HTERT RPE-1 (cell line): ENCODE data around the gene RGS4.

Experiments used
- in situ Hi-C: fragments of 300-500 bp; cut with MboI; formaldehyde crosslinking; loops from 4 replicates; pipeline ENCODE4 v1.14.3; 2020; ENCODE audit warnings: low sequenced_read_pairs

The RGS4 gene

DNA sequence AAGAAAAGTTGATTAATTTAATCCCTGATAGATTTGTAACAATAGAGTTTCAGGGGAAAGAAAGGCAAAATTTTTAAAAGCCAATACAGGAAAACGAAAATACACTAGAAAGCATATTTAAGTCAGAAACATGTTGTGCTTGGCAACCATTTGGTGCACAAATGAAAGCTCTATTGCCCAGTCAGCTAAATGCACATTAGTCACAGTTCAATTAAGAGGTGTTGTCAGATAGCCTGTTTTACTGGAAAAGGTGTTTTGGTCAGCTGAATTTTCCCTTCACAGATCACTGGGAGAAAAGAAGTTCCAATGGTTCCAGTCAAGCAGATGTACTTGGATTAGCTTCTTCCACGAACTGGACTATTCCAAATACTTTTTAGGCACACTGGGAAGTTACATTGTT lies 25.4 kb downstream of the RGS4 start:
- in situ Hi-C loops: no loop called here

DNA sequence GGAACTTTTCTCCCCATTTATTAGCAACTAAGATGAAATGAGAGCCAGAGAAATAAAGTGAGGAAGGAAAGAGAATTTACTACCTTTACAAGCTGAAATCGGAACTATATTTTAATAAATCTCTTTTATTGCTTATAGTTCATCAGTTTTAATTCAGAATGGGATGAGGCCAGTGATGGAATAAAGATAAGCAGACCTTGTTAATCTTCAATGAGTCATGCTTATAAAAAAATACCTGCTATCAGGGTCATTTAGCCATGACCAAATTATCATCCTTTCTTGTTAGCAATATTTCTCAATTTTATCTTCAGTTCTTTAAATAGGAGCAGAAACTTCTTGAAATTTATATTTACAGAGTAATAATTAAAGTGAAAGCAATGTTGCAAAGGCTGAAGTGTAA lies 26.1 kb downstream of the RGS4 start:
- in situ Hi-C loops: no loop called here

DNA sequence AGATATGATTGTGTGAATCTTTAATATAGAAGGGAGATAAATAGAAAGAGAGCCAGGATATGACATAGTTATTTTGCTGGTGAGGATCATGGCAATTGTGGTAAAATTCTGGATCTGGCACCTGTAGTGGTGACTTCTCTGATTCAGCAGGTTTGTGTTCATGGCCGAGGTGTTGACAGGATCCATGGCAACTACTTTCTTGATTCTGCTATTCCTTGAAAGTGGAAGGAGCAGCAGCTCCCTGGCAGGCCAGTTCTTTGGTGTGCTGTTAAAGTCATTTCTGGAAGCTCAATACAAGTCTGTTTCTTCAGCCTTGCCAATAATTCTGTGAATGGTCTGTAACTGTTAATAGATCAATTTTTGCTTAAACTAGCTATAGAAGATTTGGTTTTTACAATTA lies 33.4 kb downstream of the RGS4 start:
- in situ Hi-C loops: no loop called here

DNA sequence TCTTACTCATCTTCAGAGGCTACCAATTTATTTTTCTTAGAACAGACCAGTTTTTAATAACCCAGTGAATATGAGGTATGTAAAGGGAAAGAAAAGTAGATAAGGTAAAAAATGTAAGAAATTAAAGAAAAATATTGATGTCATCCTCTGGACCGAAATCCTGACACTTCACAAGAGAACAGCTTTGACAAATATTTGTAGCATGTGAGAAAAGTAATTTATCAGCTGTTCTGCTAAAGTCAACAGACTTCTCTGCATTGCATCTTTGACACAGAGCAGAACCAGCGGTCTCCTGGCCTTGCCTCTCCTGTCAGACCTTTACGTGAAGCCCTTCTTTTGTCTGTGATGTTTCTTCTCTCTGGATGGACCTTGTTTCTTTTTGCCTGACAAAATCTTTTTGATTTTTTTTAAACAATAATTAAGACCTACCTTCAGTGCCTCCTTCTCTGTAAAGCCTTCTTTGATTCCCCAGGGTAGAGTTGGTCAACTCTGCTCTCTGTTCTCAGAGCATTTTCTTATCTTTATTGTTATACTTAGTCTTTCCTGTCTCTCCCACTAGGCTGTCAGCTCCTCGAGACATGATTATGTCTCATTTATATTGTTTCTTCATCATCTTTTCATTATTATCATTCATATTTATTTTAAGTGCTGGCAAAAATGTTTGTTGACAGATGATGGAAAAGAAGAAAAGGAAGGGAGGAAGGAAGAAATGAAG lies 35.4 kb downstream of the RGS4 start:
- in situ Hi-C loops: no loop called here

DNA sequence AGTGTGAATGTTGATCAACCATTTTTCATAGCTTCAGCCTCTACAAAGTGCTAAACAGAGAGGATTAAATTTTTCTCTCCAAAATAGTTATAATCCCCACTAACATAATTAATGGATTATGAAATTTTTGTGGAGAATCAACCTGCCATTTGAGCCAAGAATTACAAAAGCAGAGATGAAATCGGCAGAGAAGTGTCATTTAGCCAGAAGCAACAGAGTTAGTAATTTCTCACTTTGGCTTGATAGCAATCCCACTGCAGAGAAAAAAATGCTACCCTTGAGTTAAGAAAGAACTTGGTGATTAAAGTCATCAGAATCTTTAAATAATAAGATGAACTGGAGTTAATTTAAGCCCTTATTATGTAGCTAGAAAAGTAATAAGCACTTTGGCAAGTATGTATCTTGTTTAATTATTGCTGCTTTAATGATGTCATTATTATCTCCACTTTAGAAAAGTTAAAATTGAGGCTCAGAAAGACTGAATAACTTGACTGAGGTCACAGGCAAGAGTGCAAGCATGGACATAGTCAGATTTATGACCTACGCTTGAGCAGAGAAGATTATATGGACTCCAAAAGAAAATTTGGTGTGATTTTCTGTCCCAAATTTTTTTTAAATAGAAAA lies 37.3 kb downstream of the RGS4 start:
- in situ Hi-C loops: no loop called here

DNA sequence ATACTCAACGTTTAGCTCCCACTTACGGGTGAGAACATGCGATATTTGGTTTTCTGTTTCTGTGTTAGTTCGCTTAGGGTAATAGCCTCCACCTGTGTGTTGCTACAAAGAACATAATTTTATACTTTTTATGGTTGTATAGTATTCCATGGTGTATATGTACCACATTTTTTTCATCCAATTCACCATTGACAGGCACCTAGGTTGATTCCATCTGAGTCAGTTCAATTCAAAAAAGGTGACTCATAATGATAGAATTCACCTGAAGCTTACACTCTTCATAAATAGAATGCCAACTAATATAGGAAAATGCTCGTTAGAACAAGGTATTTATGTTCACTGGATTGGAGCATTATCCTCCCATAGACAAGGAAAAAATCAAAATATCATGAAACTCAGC lies 38.5 kb downstream of the RGS4 start:
- in situ Hi-C loops: no loop called here

DNA sequence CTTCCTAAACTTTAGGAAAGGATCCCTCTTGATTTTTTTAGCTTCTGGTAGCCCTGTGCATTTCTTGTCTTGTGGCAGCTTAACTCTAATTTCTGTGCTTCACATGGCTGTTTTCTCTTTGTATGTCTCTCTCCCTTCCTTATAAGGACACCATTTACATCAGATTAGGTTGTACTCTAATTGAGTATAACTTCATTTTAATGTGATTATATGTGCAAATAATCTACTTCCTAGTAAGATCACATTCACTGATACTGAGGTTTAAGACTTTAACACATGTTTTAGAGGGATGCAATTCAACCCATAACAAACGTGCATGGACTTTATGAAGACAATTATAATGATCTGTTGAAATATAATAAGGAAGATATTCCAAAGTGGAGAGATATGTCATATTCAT lies 46.7 kb downstream of the RGS4 start:
- in situ Hi-C loops: no loop called here

DNA sequence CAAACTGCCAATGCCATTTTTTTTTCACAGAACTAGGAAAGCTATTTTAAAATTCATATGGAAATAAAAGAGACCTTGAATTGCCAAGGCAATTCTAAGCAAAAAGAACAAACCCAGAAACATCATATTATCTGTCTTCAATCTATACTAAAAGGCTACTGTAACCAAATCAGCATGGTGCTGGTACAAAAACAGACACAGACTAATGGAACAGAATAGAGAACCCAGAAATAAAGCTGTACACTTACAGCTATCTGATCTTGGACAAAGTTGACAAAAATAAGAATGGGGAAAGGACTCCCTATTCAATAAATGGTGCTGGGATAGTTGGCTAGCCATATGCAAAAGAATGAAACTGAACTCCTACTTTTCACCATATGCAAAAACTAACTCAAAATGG lies 50.5 kb downstream of the RGS4 start:
- in situ Hi-C loops: no loop called here

DNA sequence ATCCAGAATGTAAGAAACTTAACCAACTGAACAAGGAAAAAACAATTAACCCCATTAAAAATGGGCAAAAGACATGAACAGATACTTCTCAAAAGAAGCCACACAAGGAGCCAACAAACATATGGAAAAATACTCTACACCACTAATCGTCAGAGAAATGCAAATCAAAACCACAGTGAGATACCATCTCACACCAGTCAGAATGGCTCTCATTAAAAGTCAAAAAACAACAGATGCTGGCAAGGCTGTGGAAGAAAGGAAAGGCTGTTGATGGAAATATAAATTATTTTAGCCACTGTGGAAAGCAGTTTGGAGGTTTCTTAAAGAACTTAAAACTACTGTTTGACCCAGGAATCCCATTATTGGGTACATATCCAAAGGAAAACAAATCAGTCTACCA lies 51.2 kb downstream of the RGS4 start:
- in situ Hi-C loops: no loop called here

DNA sequence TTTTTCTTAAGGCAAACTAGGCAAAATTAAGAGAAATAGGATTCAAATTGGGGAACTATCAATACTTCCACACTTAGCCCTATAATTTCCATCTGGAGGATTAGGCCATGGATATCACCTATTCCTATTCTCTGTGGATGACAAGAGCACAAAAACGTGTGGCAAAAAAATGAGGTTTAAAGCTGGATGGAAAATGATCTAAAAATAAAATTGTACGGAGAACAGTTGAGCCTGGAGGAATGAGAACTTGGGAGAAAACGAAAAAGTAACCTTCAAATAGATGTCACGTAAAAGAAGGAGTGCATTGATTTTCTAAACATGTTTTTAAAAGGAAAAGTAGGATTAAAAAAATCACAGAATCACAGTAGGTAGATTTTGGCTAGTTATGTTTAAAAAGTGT lies 55.7 kb downstream of the RGS4 start:
- in situ Hi-C loops: no loop called here
